ENCODE results near the gene FBXW7. TPM values are rescaled to one million over a fixed set of nuclear protein-coding genes. Genes with fewer than 3 reads are reported as not detected.
A peak's percentile ranks its signal among the peaks of the same experiment; 100 is the strongest.

Gene FBXW7
- total RNA-seq: 100 to 1,000 TPM; 106 to 363 (median 138) TPM

DNA sequence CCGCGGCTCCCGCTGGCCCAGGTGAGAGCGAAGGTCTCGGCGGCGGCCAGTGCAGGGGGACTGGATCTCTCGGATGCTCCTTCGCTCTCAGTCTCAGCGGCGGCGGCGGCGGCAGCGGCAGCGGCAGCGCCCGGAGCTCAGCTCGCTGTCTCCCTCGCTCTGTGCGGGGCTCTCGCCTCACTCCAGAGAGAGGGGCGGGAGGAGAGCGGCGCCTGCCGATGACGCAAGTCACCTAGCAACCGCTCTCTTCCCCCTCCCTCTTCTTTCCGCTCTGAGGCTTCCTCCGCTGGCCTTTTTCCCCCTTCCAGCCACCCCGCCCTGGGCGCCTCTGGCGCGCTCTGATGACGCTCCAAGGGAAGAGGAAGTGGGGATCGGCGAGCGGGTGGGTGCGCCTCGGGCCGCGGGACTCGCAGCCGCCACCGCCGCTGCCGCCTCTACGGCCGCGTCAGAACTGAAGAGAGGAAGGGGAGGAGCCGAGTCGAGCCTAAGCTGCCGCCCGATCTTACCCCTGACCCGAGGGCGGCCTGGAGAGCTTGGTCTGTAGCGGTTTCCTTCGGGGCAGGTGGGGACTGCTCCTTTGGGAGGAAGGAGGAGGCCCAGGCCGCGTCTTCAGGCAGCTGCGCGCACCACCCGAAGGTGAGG lies at the start of gene FBXW7:
FBXW7 (minus strand) TSS at position 190 of the 642 bp plus-strand sequence. CDS start 124,289 bp downstream, outside the sequence.
- peaks cover 49% of the 10 kb centered on the region for H3K4me1 ChIP-seq
- 0% methylated on average over 20 of the region's 63 CpGs for WGBS
- peak in 1 of 2 donors; percentile 68 for TF ChIP-seq POLR2A (IDR thresholded peaks at IDR 0.05)
- TF ChIP-seq, protein P1, sequence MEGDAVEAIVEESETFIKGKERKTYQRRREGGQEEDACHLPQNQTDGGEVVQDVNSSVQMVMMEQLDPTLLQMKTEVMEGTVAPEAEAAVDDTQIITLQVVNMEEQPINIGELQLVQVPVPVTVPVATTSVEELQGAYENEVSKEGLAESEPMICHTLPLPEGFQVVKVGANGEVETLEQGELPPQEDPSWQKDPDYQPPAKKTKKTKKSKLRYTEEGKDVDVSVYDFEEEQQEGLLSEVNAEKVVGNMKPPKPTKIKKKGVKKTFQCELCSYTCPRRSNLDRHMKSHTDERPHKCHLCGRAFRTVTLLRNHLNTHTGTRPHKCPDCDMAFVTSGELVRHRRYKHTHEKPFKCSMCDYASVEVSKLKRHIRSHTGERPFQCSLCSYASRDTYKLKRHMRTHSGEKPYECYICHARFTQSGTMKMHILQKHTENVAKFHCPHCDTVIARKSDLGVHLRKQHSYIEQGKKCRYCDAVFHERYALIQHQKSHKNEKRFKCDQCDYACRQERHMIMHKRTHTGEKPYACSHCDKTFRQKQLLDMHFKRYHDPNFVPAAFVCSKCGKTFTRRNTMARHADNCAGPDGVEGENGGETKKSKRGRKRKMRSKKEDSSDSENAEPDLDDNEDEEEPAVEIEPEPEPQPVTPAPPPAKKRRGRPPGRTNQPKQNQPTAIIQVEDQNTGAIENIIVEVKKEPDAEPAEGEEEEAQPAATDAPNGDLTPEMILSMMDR (IDR thresholded peaks at IDR 0.05): no peak
- TF ChIP-seq POLR2AphosphoS5 (IDR thresholded peaks at IDR 0.05): peak in 1 of 3 donors; percentile 94
- TF ChIP-seq EP300 (IDR thresholded peaks at IDR 0.05): no peak

DNA sequence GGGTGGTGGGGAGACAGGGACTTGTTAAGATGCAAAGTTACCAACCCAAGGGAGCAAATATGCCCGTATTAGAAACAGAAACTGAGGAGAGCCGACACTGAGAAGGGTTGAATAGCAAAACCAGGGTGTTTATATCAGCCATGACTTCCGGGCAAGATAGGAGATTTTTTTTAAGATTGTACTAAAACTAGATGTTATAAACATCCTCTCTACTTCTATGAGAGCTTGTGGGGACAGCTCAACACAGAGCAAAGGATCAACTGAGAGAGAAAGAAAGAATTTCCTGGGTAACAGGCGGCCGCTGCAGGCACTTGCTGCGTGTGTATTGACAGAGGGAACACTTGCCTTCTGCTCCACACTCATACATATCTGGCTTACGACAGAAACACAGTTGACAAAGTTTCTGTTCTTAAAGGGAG lies 49.1 kb upstream of the FBXW7 start:
- H3K4me3 ChIP-seq: no peak overlapping the region

More for the DNA sequence above, at the start of gene FBXW7:
- H3K36me3 ChIP-seq: peaks cover 8% of the 10 kb centered on the region
- no peaks in the 10 kb centered on the region for H3K9me3 ChIP-seq
- peak within 1 kb of the TSS; percentile 100 for H3K4me3 ChIP-seq
- peak within 1 kb of the TSS; percentile 97 for H3K27ac ChIP-seq
- peak; percentile 98 to 99 for DNase-seq (ENCODE audit: low spot score in 2 of 2)
- no peaks in the 10 kb centered on the region for H3K27me3 ChIP-seq

GRCh38 chr4:152581536-152582160 lies 45.8 kb upstream of the FBXW7 start:
- TF ChIP-seq EP300 (IDR thresholded peaks at IDR 0.05) (no peak), POLR2A (IDR thresholded peaks at IDR 0.05) (no peak), POLR2AphosphoS5 (IDR thresholded peaks at IDR 0.05) (no peak)
- TF ChIP-seq, protein P1 (IDR thresholded peaks at IDR 0.05): no peak
- DNase-seq (ENCODE audit: low spot score in 2 of 2): no peak
- H3K4me3 ChIP-seq: no peak overlapping the region
- no peaks in the 10 kb centered on the region for H3K36me3 ChIP-seq
- H3K9me3 ChIP-seq: no peaks in the 10 kb centered on the region
- H3K27me3 ChIP-seq: no peaks in the 10 kb centered on the region
- H3K27ac ChIP-seq: no peak overlapping the region
- 87% methylated on average over 3 of the region's 3 CpGs for WGBS
- H3K4me1 ChIP-seq: no peaks in the 10 kb centered on the region

More for the DNA sequence above, 49.1 kb upstream of the FBXW7 start:
- peaks cover 2% of the 10 kb centered on the region for H3K4me1 ChIP-seq
- no peak overlapping the region for H3K27ac ChIP-seq
- DNase-seq (ENCODE audit: low spot score in 2 of 2): no peak
- no peaks in the 10 kb centered on the region for H3K27me3 ChIP-seq
- H3K36me3 ChIP-seq: no peaks in the 10 kb centered on the region
- no peaks in the 10 kb centered on the region for H3K9me3 ChIP-seq
- TF ChIP-seq, protein P1 (IDR thresholded peaks at IDR 0.05): no peak
- TF ChIP-seq POLR2A (IDR thresholded peaks at IDR 0.05) (no peak), EP300 (IDR thresholded peaks at IDR 0.05) (no peak), POLR2AphosphoS5 (IDR thresholded peaks at IDR 0.05) (no peak)
- WGBS: 83% methylated on average over 7 of the region's 7 CpGs

DNA sequence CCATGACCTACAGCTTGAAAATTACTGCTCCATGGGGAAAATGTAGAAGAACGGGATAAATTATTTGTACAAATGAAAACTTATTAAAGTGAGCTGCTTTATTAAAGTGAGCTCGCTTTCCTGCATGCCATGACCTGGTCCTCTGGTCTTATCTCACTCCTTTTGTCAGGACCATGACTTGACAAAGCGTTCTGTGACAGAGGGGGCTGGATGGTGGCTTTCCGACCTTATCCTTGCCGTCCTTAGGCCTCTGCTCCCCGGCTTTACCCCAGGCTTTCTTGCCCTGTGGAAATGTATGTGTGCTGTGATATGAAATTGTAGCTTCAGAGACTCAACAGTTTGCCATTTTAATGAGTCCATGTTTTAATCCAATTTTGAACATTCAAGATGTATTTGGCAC lies 44.0 kb upstream of the FBXW7 start:
- DNase-seq (ENCODE audit: low spot score in 2 of 2): no peak
- Histone ChIP-seq H3K27ac (no peak overlapping the region), H3K27me3 (no peaks in the 10 kb centered on the region), H3K4me3 (no peak overlapping the region), H3K36me3 (no peaks in the 10 kb centered on the region), H3K9me3 (no peaks in the 10 kb centered on the region), H3K4me1 (no peaks in the 10 kb centered on the region)
- TF ChIP-seq POLR2A (IDR thresholded peaks at IDR 0.05) (no peak), EP300 (IDR thresholded peaks at IDR 0.05) (no peak), POLR2AphosphoS5 (IDR thresholded peaks at IDR 0.05) (no peak)
- TF ChIP-seq, protein P1 (IDR thresholded peaks at IDR 0.05): no peak
- WGBS: 93% methylated on average over 6 of the region's 6 CpGs

DNA sequence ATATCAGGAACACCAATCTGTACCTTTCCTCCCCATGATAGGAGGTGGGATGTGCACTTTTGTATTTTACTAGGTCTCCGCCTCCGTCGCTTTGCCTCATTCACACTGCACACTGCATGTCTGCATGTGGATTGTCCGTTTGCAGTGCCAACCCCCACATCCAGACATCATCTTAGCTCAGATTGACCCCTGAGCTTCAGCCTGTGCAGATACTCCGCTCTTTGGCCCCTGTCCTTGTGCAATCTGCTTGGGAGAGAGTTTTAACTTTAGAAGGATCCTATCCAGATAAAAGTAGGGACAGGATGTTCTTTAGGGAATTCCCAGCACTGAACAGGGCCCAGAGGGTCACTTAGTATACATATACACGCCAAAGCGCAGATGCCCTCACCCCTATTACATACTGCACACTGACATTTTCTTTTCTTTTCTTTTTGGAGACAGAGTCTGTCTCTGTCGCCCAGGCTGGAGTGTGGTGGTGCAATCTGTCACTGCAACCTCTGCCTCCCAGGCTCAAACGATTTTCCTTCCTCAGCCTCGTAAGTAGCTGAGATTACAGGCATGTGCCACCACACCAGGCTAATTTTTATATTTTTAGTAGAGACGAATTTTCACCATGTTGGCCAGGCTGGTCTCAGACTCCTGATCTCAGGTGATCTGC lies 43.3 kb upstream of the FBXW7 start:
- DNase-seq (ENCODE audit: low spot score in 2 of 2): no peak
- Histone ChIP-seq H3K27ac (no peak overlapping the region), H3K36me3 (no peaks in the 10 kb centered on the region), H3K27me3 (no peaks in the 10 kb centered on the region), H3K4me3 (no peak overlapping the region), H3K9me3 (no peaks in the 10 kb centered on the region), H3K4me1 (no peaks in the 10 kb centered on the region)
- TF ChIP-seq POLR2A (IDR thresholded peaks at IDR 0.05) (no peak), EP300 (IDR thresholded peaks at IDR 0.05) (no peak), POLR2AphosphoS5 (IDR thresholded peaks at IDR 0.05) (no peak)
- TF ChIP-seq, protein P1 (IDR thresholded peaks at IDR 0.05): no peak
- WGBS: 79% methylated on average over 11 of the region's 11 CpGs
